Activated CD8-positive, alpha-beta memory T cell treated with anti-CD3 and anti-CD28 coated beads, Interleukin-2, amount 50 U/mL, for 24 hours (primary cell): ENCODE measurements around the gene VWC2.

Experiments used
- DNase-seq: peaks from one replicate; pipeline ENCODE4 v3.0.0-alpha.2; 2020; ENCODE audit errors: extremely low read depth

VWC2 gene

DNA sequence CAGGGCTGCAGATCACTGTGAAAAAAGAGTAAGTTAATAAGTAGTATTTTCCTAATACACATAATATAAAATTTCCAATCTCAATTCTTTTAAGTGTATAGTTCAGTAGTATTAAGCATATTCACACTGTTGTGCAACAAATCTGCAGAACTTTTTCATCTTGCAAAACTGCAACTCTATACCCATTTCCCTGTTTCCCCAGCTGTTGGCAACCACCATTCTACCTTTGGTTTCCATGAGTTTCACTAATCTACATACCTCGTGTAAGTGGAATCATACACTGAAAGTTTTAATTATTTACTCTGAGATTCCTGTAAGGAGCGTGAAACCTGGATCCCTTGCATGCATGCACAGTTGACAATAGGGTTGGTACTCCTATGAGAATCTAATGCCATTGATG lies 164.2 kb downstream of the VWC2 start:
- DNase-seq = no peak
